ENCODE results near the gene CAMTA1.

CAMTA1 gene

GRCh38 chr1:7642418-7642704 lies 857.1 kb downstream of the CAMTA1 start:
- no peak overlapping the region for H3K14ac ChIP-seq (ENCODE audit: low read length)
- no peak overlapping the region for H3K9ac ChIP-seq (ENCODE audit: low read length)
- H3K27me3 ChIP-seq (ENCODE audit: insufficient read depth, low read length), result no peaks in the 10 kb centered on the region
- no peaks in the 10 kb centered on the region for H3K79me1 ChIP-seq (ENCODE audit: low read length)
- no peak overlapping the region for H4K91ac ChIP-seq (ENCODE audit: low read depth, low read length)
- no peak overlapping the region for H2BK12ac ChIP-seq (ENCODE audit: low read length)
- H4K12ac ChIP-seq (ENCODE audit: low read depth, low read length), result no peak overlapping the region
- no peak overlapping the region for H3K18ac ChIP-seq (ENCODE audit: low read length)
- no peaks in the 10 kb centered on the region for H3K79me2 ChIP-seq (ENCODE audit: control insufficient read depth, insufficient read depth, low read length, poor library complexity)
- no peak overlapping the region for H3K4me2 ChIP-seq (ENCODE audit: low read length)
- H3K27ac ChIP-seq (ENCODE audit: low read depth, low read length), result no peak overlapping the region
- H2BK5ac ChIP-seq (ENCODE audit: low read depth, low read length, poor library complexity), result no peak overlapping the region
- no peak overlapping the region for H3K23ac ChIP-seq (ENCODE audit: low read length)
- H4K8ac ChIP-seq (ENCODE audit: low read depth, low read length), result no peak overlapping the region
- H2AFZ ChIP-seq (ENCODE audit: insufficient read depth, low read length, poor library complexity), result no peak overlapping the region
- no peak for DNase-seq
- H3K4ac ChIP-seq (ENCODE audit: low read depth, low read length), result no peak overlapping the region
- H3K36me3 ChIP-seq (ENCODE audit: control insufficient read depth in 1 of 2, insufficient read depth in 2 of 2, low read length in 2 of 2), result no peaks in the 10 kb centered on the region
- H2BK120ac ChIP-seq (ENCODE audit: insufficient read depth, low read length, poor library complexity), result no peak overlapping the region
- no peak overlapping the region for H3K4me3 ChIP-seq (ENCODE audit: low read depth, low read length)
- no CpG with 5 or more reads among the region's 9 CpGs for WGBS (ENCODE audit: extremely low coverage, insufficient coverage, insufficient read length)
- no peak overlapping the region for H2AK5ac ChIP-seq (ENCODE audit: low read length)
- peaks cover 2% of the 10 kb centered on the region for H3K9me3 ChIP-seq (ENCODE audit: insufficient read depth, low read depth, low read length)
- H3K4me1 ChIP-seq (ENCODE audit: control insufficient read depth in 1 of 2, insufficient read depth in 2 of 2, low read length in 2 of 2), result no peaks in the 10 kb centered on the region

- H2AFZ ChIP-seq (ENCODE audit: insufficient read depth, low read length, poor library complexity), result no peak overlapping the region
These were observed 857.7 kb downstream of the CAMTA1 start for GRCh38 chr1:7642781-7643529.

GRCh38 chr1:7643530-7643929 lies 858.3 kb downstream of the CAMTA1 start:
- Histone ChIP-seq H3K4me2 (ENCODE audit: low read length) (no peak overlapping the region), H3K27me3 (ENCODE audit: insufficient read depth, low read length) (no peaks in the 10 kb centered on the region), H2AK5ac (ENCODE audit: low read length) (no peak overlapping the region), H3K79me1 (ENCODE audit: low read length) (no peaks in the 10 kb centered on the region), H4K91ac (ENCODE audit: low read depth, low read length) (no peak overlapping the region), H3K27ac (ENCODE audit: low read depth, low read length) (no peak overlapping the region), H3K4me1 (ENCODE audit: control insufficient read depth in 1 of 2, insufficient read depth in 2 of 2, low read length in 2 of 2) (no peaks in the 10 kb centered on the region), H4K12ac (ENCODE audit: low read depth, low read length) (no peak overlapping the region), H3K4ac (ENCODE audit: low read depth, low read length) (no peak overlapping the region), H4K8ac (ENCODE audit: low read depth, low read length) (no peak overlapping the region), H3K4me3 (ENCODE audit: low read depth, low read length) (no peak overlapping the region), H3K36me3 (ENCODE audit: control insufficient read depth in 1 of 2, insufficient read depth in 2 of 2, low read length in 2 of 2) (no peaks in the 10 kb centered on the region), H3K14ac (ENCODE audit: low read length) (no peak overlapping the region), H3K9me3 (ENCODE audit: insufficient read depth, low read depth, low read length) (peaks cover 2% of the 10 kb centered on the region), H3K9ac (ENCODE audit: low read length) (no peak overlapping the region), H3K23ac (ENCODE audit: low read length) (no peak overlapping the region), H3K79me2 (ENCODE audit: control insufficient read depth, insufficient read depth, low read length, poor library complexity) (no peaks in the 10 kb centered on the region), H2AFZ (ENCODE audit: insufficient read depth, low read length, poor library complexity) (no peak overlapping the region), H2BK120ac (ENCODE audit: insufficient read depth, low read length, poor library complexity) (no peak overlapping the region), H2BK12ac (ENCODE audit: low read length) (no peak overlapping the region), H2BK5ac (ENCODE audit: low read depth, low read length, poor library complexity) (no peak overlapping the region), H3K18ac (ENCODE audit: low read length) (no peak overlapping the region)
- DNase-seq, result no peak
- WGBS (ENCODE audit: extremely low coverage, insufficient coverage, insufficient read length), result no CpG with 5 or more reads among the region's 11 CpGs

More at GRCh38 chr1:7642781-7643529, 857.7 kb downstream of the CAMTA1 start:
- no peak overlapping the region for H3K18ac ChIP-seq (ENCODE audit: low read length)
- H3K9me3 ChIP-seq (ENCODE audit: insufficient read depth, low read depth, low read length), result peaks cover 2% of the 10 kb centered on the region
- H4K12ac ChIP-seq (ENCODE audit: low read depth, low read length), result no peak overlapping the region
- H3K36me3 ChIP-seq (ENCODE audit: control insufficient read depth in 1 of 2, insufficient read depth in 2 of 2, low read length in 2 of 2), result no peaks in the 10 kb centered on the region
- H4K8ac ChIP-seq (ENCODE audit: low read depth, low read length), result no peak overlapping the region
- H3K4me2 ChIP-seq (ENCODE audit: low read length), result no peak overlapping the region
- no peak overlapping the region for H3K14ac ChIP-seq (ENCODE audit: low read length)
- H2AK5ac ChIP-seq (ENCODE audit: low read length), result no peak overlapping the region
- no peaks in the 10 kb centered on the region for H3K79me2 ChIP-seq (ENCODE audit: control insufficient read depth, insufficient read depth, low read length, poor library complexity)
- no peak overlapping the region for H3K9ac ChIP-seq (ENCODE audit: low read length)
- H4K91ac ChIP-seq (ENCODE audit: low read depth, low read length), result no peak overlapping the region
- no peak overlapping the region for H2BK12ac ChIP-seq (ENCODE audit: low read length)
- H3K23ac ChIP-seq (ENCODE audit: low read length), result no peak overlapping the region
- no peak overlapping the region for H3K4ac ChIP-seq (ENCODE audit: low read depth, low read length)
- no peak overlapping the region for H2BK120ac ChIP-seq (ENCODE audit: insufficient read depth, low read length, poor library complexity)
- no CpG with 5 or more reads among the region's 3 CpGs for WGBS (ENCODE audit: extremely low coverage, insufficient coverage, insufficient read length)
- H2BK5ac ChIP-seq (ENCODE audit: low read depth, low read length, poor library complexity), result no peak overlapping the region
- no peaks in the 10 kb centered on the region for H3K27me3 ChIP-seq (ENCODE audit: insufficient read depth, low read length)
- no peak overlapping the region for H3K4me3 ChIP-seq (ENCODE audit: low read depth, low read length)
- DNase-seq, result no peak
- no peaks in the 10 kb centered on the region for H3K79me1 ChIP-seq (ENCODE audit: low read length)
- H3K4me1 ChIP-seq (ENCODE audit: control insufficient read depth in 1 of 2, insufficient read depth in 2 of 2, low read length in 2 of 2), result no peaks in the 10 kb centered on the region
- H3K27ac ChIP-seq (ENCODE audit: low read depth, low read length), result no peak overlapping the region

- no peaks in the 10 kb centered on the region for H3K79me1 ChIP-seq (ENCODE audit: low read length)
- no peak overlapping the region for H2BK12ac ChIP-seq (ENCODE audit: low read length)
- H3K27ac ChIP-seq (ENCODE audit: low read depth, low read length), result no peak overlapping the region
- WGBS (ENCODE audit: extremely low coverage, insufficient coverage, insufficient read length), result no CpG with 5 or more reads among the region's 3 CpGs
- H4K8ac ChIP-seq (ENCODE audit: low read depth, low read length), result no peak overlapping the region
- no peak overlapping the region for H3K14ac ChIP-seq (ENCODE audit: low read length)
- no peak overlapping the region for H3K23ac ChIP-seq (ENCODE audit: low read length)
- no peaks in the 10 kb centered on the region for H3K27me3 ChIP-seq (ENCODE audit: insufficient read depth, low read length)
- H2AFZ ChIP-seq (ENCODE audit: insufficient read depth, low read length, poor library complexity), result no peak overlapping the region
- no peak overlapping the region for H2AK5ac ChIP-seq (ENCODE audit: low read length)
- H3K18ac ChIP-seq (ENCODE audit: low read length), result no peak overlapping the region
- no peaks in the 10 kb centered on the region for H3K36me3 ChIP-seq (ENCODE audit: control insufficient read depth in 1 of 2, insufficient read depth in 2 of 2, low read length in 2 of 2)
- no peak overlapping the region for H4K91ac ChIP-seq (ENCODE audit: low read depth, low read length)
- H3K4ac ChIP-seq (ENCODE audit: low read depth, low read length), result no peak overlapping the region
- no peak overlapping the region for H2BK5ac ChIP-seq (ENCODE audit: low read depth, low read length, poor library complexity)
- H3K9ac ChIP-seq (ENCODE audit: low read length), result no peak overlapping the region
- H3K4me3 ChIP-seq (ENCODE audit: low read depth, low read length), result no peak overlapping the region
- H3K79me2 ChIP-seq (ENCODE audit: control insufficient read depth, insufficient read depth, low read length, poor library complexity), result no peaks in the 10 kb centered on the region
- H3K4me2 ChIP-seq (ENCODE audit: low read length), result no peak overlapping the region
- H3K4me1 ChIP-seq (ENCODE audit: control insufficient read depth in 1 of 2, insufficient read depth in 2 of 2, low read length in 2 of 2), result no peaks in the 10 kb centered on the region
- peaks cover 2% of the 10 kb centered on the region for H3K9me3 ChIP-seq (ENCODE audit: insufficient read depth, low read depth, low read length)
- no peak for DNase-seq
- no peak overlapping the region for H4K12ac ChIP-seq (ENCODE audit: low read depth, low read length)
- no peak overlapping the region for H2BK120ac ChIP-seq (ENCODE audit: insufficient read depth, low read length, poor library complexity)
These were observed 858.8 kb downstream of the CAMTA1 start for GRCh38 chr1:7644086-7644485.
